HL-60 (cell line): ENCODE results near the gene GAST.
"Not testable (repeated sequence)": the region's sequence is repeated elsewhere in the genome, so short reads cannot be mapped to it uniquely, and the experiment has no call there.

Experiments used
- CTCF ChIP-seq: IDR thresholded peaks from one replicate; pipeline ENCODE4 v1.5.1; 2011; ENCODE audit warnings: low read length, control low read depth, inconsistent platforms; ENCODE audit not compliant: insufficient read depth
- GABPA ChIP-seq: IDR thresholded peaks from 2 replicates; pipeline ENCODE4 v1.6.1; 2012; ENCODE audit warnings: low read depth
- POLR2AphosphoS5 ChIP-seq: IDR thresholded peaks from 2 replicates; pipeline ENCODE4 v1.6.1; 2012; ENCODE audit warnings: low read depth
- REST ChIP-seq: IDR thresholded peaks from 2 replicates; pipeline ENCODE4 v1.6.1; 2012; ENCODE audit warnings: low read depth; ENCODE audit not compliant: insufficient replicate concordance
- SPI1 ChIP-seq: IDR thresholded peaks from 2 replicates; pipeline ENCODE4 v1.6.1; 2012; ENCODE audit warnings: low read depth, mild to moderate bottlenecking, borderline replicate concordance

GRCh38 chr17:41675157-41676057 lies 36.7 kb upstream of the GAST start:
- not testable (repeated sequence) for TF ChIP-seq CTCF, GABPA, POLR2AphosphoS5, REST, SPI1
